HL-60 (cell line): ENCODE data around the gene FOXO3.

Source experiments
- REST ChIP-seq: IDR thresholded peaks from 2 replicates; pipeline ENCODE4 v1.6.1; 2012; ENCODE audit warnings: low read depth; ENCODE audit not compliant: insufficient replicate concordance
- TF ChIP-seq, protein P1 (sequence below): IDR thresholded peaks from one replicate; pipeline ENCODE4 v1.5.1; 2011; ENCODE audit warnings: low read length, control low read depth, inconsistent platforms; ENCODE audit not compliant: insufficient read depth

DNA sequence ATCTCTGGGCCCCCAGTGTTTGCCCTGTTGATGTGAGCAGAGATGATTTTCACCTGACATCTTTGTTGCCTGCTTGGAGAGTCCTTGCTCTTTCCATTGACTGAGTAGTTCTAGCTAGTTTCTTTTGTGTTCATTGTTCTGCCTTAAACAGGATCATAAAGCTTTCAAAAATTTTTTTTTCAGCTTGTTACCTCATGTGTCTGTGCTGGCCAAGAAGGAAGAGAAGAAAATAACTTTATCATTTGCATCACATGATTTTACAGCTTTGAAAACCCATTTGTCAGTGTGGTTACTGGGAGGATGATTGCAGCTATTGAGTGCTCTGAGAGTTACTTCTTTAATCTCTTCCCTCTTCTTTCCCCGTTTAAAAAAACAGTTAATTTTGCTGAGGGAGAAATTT lies 16.0 kb downstream of the FOXO3 start:
- TF ChIP-seq, protein P1, sequence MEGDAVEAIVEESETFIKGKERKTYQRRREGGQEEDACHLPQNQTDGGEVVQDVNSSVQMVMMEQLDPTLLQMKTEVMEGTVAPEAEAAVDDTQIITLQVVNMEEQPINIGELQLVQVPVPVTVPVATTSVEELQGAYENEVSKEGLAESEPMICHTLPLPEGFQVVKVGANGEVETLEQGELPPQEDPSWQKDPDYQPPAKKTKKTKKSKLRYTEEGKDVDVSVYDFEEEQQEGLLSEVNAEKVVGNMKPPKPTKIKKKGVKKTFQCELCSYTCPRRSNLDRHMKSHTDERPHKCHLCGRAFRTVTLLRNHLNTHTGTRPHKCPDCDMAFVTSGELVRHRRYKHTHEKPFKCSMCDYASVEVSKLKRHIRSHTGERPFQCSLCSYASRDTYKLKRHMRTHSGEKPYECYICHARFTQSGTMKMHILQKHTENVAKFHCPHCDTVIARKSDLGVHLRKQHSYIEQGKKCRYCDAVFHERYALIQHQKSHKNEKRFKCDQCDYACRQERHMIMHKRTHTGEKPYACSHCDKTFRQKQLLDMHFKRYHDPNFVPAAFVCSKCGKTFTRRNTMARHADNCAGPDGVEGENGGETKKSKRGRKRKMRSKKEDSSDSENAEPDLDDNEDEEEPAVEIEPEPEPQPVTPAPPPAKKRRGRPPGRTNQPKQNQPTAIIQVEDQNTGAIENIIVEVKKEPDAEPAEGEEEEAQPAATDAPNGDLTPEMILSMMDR: no peak
- TF ChIP-seq REST: no peak
